ENCODE data around the gene UBE2G1.

UBE2G1 gene

DNA sequence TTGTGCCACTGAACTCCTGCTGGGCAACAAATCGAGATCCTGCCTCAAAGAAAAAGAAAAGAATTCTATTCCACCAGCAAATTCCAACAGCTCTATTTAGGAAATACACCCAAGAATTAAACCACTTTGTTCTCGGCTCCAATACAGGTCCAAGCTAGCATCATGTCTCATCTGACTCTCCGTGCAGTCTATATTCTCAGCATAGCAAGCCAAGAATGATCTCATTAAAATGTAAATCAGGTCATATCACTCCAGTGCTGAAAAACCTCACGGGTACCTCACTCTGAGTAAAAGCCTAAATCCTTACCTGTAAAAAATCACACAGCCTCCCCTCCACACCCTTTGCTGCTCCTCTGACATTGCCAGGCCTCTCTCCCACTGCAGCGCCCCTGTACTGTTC, 23.9 kb downstream of the UBE2G1 start:
- no peak overlapping the region for H3K4me3 ChIP-seq
- peak overlapping the region in 3 of 21 experiments; percentile 9 to 31 (median 27) for H3K27ac ChIP-seq

- peak overlapping the region in 4 of 21 experiments; percentile 14 to 48 (median 18) for H3K27ac ChIP-seq
- no peak overlapping the region for H3K4me3 ChIP-seq
Measured at GRCh38 chr17:4341616-4341977, 24.9 kb downstream of the UBE2G1 start.

- Histone ChIP-seq H3K27ac (peak overlapping the region in 4 of 21 experiments; percentile 14 to 48 (median 18)), H3K4me3 (no peak overlapping the region)
Measured at GRCh38 chr17:4340914-4341615, 25.4 kb downstream of the UBE2G1 start.

GRCh38 chr17:4334776-4335584, 31.5 kb downstream of the UBE2G1 start:
- no peak overlapping the region for H3K4me3 ChIP-seq
- no peak overlapping the region for H3K27ac ChIP-seq

DNA sequence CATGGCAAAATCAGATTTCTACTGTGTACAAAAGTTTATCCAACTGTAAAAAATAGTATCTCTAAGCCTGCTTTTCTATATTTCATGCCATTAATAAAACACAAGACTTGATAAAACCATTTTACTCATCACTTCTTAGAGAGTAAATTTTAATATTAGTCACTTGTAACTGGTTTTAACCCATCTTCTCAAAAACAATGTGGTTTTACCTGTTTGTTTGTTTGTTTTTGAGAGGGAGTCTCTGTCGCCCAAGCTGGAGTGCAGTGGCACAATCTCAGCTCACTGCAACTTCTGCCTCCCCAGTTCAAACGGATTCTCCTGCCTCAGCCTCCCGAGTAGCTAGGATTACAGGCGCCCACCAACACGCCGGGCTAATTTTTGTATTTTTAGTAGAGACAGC, 32.1 kb downstream of the UBE2G1 start:
- Histone ChIP-seq H3K27ac (no peak overlapping the region), H3K4me3 (no peak overlapping the region)

- Histone ChIP-seq H3K4me3 (no peak overlapping the region), H3K27ac (no peak overlapping the region)
Measured at GRCh38 chr17:4333041-4333440, 33.4 kb downstream of the UBE2G1 start.

GRCh38 chr17:4332296-4332970, 34.0 kb downstream of the UBE2G1 start:
- H3K4me3 ChIP-seq: no peak overlapping the region
- peak overlapping the region in 4 of 21 experiments; percentile 30 to 49 (median 36) for H3K27ac ChIP-seq

DNA sequence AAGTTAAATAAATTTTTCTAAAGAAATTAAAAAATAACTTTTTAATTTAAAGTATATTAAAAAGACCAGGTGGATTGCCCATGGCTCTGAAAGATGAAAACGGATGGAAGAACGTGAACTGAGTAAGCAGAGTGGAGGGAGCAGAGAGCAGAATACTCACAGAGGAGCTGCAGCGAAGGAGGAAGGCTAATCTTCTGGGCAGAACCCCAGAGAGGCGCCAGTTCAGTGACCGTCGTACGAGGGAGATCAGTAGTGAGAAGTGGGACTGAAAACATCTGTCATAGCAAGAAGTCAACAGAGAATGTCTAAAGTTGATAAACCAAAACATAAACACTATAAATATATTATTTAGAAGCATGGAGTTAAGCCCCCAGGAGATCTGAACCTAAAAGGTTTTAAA, 34.9 kb downstream of the UBE2G1 start:
- Histone ChIP-seq H3K4me3 (no peak overlapping the region), H3K27ac (peak overlapping the region in 3 of 21 experiments; percentile 14 to 42 (median 32))

GRCh38 chr17:4329838-4330237, 36.6 kb downstream of the UBE2G1 start:
- H3K27ac ChIP-seq: peak overlapping the region in 12 of 21 experiments; percentile 0 to 62 (median 38)
- no peak overlapping the region for H3K4me3 ChIP-seq

DNA sequence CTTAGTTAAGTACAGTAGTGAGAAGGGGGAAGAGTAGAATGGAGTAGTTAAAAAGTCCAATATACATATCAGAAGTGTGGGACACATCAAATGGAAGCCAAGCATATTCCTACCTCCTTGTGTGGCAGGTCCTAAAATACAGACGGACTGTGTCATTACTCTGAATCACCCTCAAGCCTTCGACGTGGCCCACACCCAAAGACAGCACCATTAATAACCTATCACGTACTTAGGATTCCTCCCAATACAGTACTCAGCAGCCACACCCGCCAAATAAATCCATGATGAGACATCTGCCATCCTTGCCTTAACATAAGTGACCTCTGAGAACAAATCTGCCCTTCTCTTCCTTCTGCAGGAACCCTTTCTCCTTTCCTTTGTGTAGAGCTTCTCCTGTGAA, 38.9 kb downstream of the UBE2G1 start:
- peak overlapping the region in 16 of 21 experiments; percentile 8 to 85 (median 44) for H3K27ac ChIP-seq
- H3K4me3 ChIP-seq: no peak overlapping the region

DNA sequence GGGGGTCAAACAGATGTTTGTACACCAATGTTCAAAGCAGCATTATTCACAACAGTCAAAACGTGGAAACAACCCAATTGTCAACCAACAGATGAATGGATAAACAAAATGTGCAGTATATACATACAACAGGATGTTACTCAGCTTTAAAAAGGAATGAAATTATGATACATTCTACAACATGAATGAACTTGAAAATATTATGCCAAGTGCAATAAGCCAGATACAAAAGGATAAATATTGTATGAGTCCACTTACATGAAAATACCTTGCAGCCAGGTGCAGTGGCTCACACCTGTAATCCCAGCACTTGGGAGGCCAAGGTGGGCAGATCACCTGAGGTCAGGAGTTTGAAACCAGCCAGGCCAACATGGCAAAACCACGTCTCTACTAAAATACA, 39.9 kb downstream of the UBE2G1 start:
- Histone ChIP-seq H3K27ac (peak overlapping the region in 14 of 21 experiments; percentile 8 to 85 (median 52)), H3K4me3 (no peak overlapping the region)

GRCh38 chr17:4326112-4326511, 40.4 kb downstream of the UBE2G1 start:
- H3K27ac ChIP-seq: no peak overlapping the region
- no peak overlapping the region for H3K4me3 ChIP-seq

DNA sequence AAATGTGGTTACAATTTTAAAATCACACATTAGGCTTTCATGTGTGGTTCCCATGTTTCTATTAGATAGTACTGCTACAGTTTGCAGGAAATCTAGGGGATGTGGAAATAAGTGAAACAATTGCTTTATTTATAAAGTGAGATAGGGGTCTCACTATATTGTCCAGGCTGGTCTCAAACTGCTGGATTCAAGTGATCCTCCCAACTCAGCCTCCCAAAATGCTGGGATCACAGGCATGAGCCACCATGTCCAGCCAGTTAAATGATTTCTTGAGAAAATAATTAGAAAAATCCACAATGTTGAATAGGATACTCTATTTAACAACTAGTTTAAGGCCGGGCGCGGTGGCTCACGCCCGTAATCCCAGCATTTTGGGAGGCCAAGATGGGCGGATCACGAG, 42.0 kb downstream of the UBE2G1 start:
- Histone ChIP-seq H3K27ac (no peak overlapping the region), H3K4me3 (no peak overlapping the region)

GRCh38 chr17:4319221-4319620, 47.3 kb downstream of the UBE2G1 start:
- H3K27ac ChIP-seq: peak overlapping the region in 1 of 21 experiments; percentile 59

DNA sequence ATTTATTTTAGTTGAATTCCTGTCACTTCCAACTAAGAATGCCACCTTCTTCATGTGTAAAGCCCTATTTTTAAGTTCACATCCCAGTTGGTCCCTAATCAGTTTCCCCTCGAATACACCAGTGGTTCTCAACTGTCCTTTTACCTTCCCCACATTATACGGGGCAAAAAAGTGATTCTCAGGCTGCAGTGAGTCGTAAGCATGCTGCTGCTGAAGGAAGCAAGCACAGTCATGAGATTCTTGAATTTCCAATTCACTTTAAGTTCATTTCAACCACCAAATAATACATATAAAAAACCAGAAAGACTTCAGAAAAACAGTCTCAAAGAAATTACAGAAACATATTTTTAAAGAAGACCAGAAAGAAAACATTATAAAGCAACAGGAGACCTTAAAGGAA, 47.9 kb downstream of the UBE2G1 start:
- Histone ChIP-seq H3K27ac (peak overlapping the region in 8 of 21 experiments; percentile 1 to 59 (median 26)), H3K4me3 (no peak overlapping the region)

More at GRCh38 chr17:4319221-4319620, 47.3 kb downstream of the UBE2G1 start:
- no peak overlapping the region for H3K4me3 ChIP-seq

GRCh38 chr17:4318186-4318585, 48.3 kb downstream of the UBE2G1 start:
- H3K27ac ChIP-seq: peak overlapping the region in 8 of 21 experiments; percentile 1 to 59 (median 29)
- no peak overlapping the region for H3K4me3 ChIP-seq

GRCh38 chr17:4317610-4318009, 48.9 kb downstream of the UBE2G1 start:
- H3K4me3 ChIP-seq: no peak overlapping the region
- peak overlapping the region in 5 of 21 experiments; percentile 19 to 59 (median 31) for H3K27ac ChIP-seq

DNA sequence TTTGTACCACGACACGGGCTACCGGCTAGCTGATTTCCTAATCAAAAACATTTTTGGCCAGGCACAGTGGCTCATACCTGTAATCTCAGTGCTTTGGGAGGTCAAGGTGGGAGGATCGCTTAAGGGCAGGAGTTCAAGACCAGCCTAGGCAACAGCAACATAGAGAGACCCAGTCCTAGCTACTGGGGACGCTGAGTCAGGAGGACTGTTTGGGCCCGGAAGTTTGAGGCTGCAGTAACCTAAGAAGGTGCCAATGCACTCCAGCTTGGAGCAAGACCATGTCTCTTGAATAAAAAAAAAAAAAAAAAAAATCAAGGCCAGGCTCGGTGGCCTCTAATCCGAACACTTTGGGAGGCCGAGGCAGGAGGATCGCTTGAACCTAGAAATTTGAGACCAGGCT, 49.8 kb downstream of the UBE2G1 start:
- peak overlapping the region in 2 of 21 experiments; percentile 19 to 38 for H3K27ac ChIP-seq
- no peak overlapping the region for H3K4me3 ChIP-seq

GRCh38 chr17:4314618-4315017, 51.9 kb downstream of the UBE2G1 start:
- no peak overlapping the region for H3K27ac ChIP-seq

DNA sequence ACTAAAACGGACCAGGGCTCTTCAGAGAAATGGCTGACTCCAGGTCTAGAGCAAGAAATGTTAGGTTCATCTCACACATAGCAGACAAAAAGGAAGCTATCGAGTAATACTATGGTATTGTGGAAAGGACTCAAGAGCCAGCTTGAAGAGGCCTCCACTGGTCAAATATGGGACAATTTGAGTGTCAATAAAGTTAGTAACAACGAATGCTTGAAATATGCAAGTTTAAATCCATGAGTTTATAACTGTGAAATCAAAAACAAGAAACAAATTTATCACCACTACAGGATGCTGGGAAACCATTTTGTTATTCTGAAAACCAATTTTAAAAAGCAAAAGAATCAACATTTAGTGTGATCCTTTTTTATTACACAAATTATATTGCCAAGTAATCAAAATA, 52.3 kb downstream of the UBE2G1 start:
- Histone ChIP-seq H3K4me3 (no peak overlapping the region), H3K27ac (peak overlapping the region in 1 of 21 experiments; percentile 8)

More at GRCh38 chr17:4314618-4315017, 51.9 kb downstream of the UBE2G1 start:
- H3K4me3 ChIP-seq: no peak overlapping the region
